ENCODE data around the gene BRPF1. TPM values are rescaled to one million over a fixed set of nuclear protein-coding genes. Genes with fewer than 3 reads are reported as not detected.

BRPF1 gene
- total and polyA plus RNA-seq, 10 of the 15 experiments (the other 5 are each of a cell fraction or from before 2014, with no cell fraction given): 1.2 to 25.3 (median 13.6) TPM

- FAIRE-seq (no peak), DNase-seq (ENCODE audit: low read depth, low spot score) (no peak), ATAC-seq (no peak)
- in situ Hi-C loops (cut with MboI) (no loop called here), intact Hi-C loops (cut with micrococcal nuclease; ENCODE audit: unreplicated experiment) (no loop called here)
- ChIA-PET CTCF (interaction anchor here (0.8 kb wide), 1 partner anchor 10 kb away, joined by 3 read pairs; no protein-coding TSS in a partner anchor), POLR2A (no interaction called here), RAD21 (ENCODE audit: unreplicated experiment) (interaction anchor here (0.6 kb wide), 1 partner anchor 8 kb away, joined by 4 read pairs; no protein-coding TSS in a partner anchor), SMC1A (ENCODE audit: uncharacterized antibody, unreplicated experiment) (interaction anchor here (1.2 kb wide), 1 partner anchor 10 kb away, joined by 3 read pairs; no protein-coding TSS in a partner anchor)
- no peaks in the 10 kb centered on the region for H3K9me3 ChIP-seq (replicated peaks; ENCODE audit: control insufficient read depth, insufficient read depth, low read length)
- H3K4me1 ChIP-seq (ENCODE audit: control insufficient read depth, insufficient read depth, low read length): no peaks in the 10 kb centered on the region
- no peaks in the 10 kb centered on the region for H4K20me1 ChIP-seq (ENCODE audit: control insufficient read depth, insufficient read depth)
- H3K4me2 ChIP-seq (ENCODE audit: control insufficient read depth, insufficient read depth): no peak overlapping the region
- no peak overlapping the region for H2AFZ ChIP-seq (ENCODE audit: control insufficient read depth, low read depth, low read length)
- WGBS (ENCODE audit: insufficient coverage, insufficient replicate concordance, low lambda C conversion rate, missing lambda C conversion rate): 50% methylated on average over 1 of the region's 1 CpG
- H3K27me3 ChIP-seq (replicated peaks in 1 of 2; ENCODE audit: control insufficient read depth in 2 of 2, insufficient read depth in 2 of 2, low read length in 1 of 2): no peaks in the 10 kb centered on the region; a peak in 2 of 4 replicates
- H3K4me3 ChIP-seq: no peak overlapping the region
- TF ChIP-seq BACH1 (IDR thresholded peaks at IDR 0.05; ENCODE audit: borderline replicate concordance) (no peak), RBBP5 (conservative IDR thresholded peaks at IDR 0.05) (no peak), NFYA (IDR thresholded peaks at IDR 0.05; ENCODE audit: borderline replicate concordance, low read depth, low read length) (no peak), MLLT1 (IDR thresholded peaks at IDR 0.05) (no peak), NFYB (IDR thresholded peaks at IDR 0.05; ENCODE audit: insufficient read depth, low read depth, low read length) (no peak), SMARCA5 (IDR thresholded peaks at IDR 0.05) (no peak), CBX3 (IDR thresholded peaks at IDR 0.05; ENCODE audit: borderline replicate concordance, low read depth) (no peak), ZNF274 (IDR thresholded peaks at IDR 0.05; ENCODE audit: insufficient read depth, insufficient read length) (no peak), PAX5 (IDR thresholded peaks at IDR 0.05; ENCODE audit: borderline replicate concordance, low read depth, low read length) (no peak), ZSCAN29 (IDR thresholded peaks at IDR 0.05) (no peak), HDGF (IDR thresholded peaks at IDR 0.05) (no peak), NRF1 (conservative IDR thresholded peaks at IDR 0.05; ENCODE audit: low read depth, low read length) (no peak), E4F1 (IDR thresholded peaks at IDR 0.05; ENCODE audit: borderline replicate concordance, partially characterized antibody) (no peak), FOXM1 (IDR thresholded peaks at IDR 0.05; ENCODE audit: low read depth, low read length) (no peak), SIN3A (IDR thresholded peaks at IDR 0.05; ENCODE audit: low read depth, low read length) (no peak), MEF2A (IDR thresholded peaks at IDR 0.05; ENCODE audit: insufficient read depth, low read depth, low read length) (no peak)
- no peaks in the 10 kb centered on the region for H3K79me2 ChIP-seq (ENCODE audit: control insufficient read depth, insufficient read depth, low read length)
- BruUV-seq (replicated peaks): no TSS peak
- no peak overlapping the region for H3K9ac ChIP-seq (ENCODE audit: control insufficient read depth, insufficient read depth, low read length)
- H3K36me3 ChIP-seq (ENCODE audit: control insufficient read depth in 2 of 2, insufficient read depth in 2 of 2, low read length in 1 of 2): no peaks in the 10 kb centered on the region
- H3K27ac ChIP-seq (ENCODE audit: control insufficient read depth, insufficient read depth): no peak overlapping the region
Measured at GRCh38 chr3:9717563-9717962, 14.0 kb upstream of the BRPF1 start.

All from GM12878 (cell line).